ENCODE measurements around the gene SLC49A4. TPM values are rescaled to one million over a fixed set of nuclear protein-coding genes. Genes with fewer than 3 reads are reported as not detected.

SLC49A4 gene
- total RNA-seq, 6 donors from 2014 or later, result 13.9 to 22.8 (median 20.7) TPM

- WGBS, 2 donors, result 96 to 97% methylated on average over 3 of the region's 3 CpGs
- Histone ChIP-seq H3K9me3 (no peaks in the 10 kb centered on the region), H3K4me3 (no peak overlapping the region), H3K27me3 (no peaks in the 10 kb centered on the region), H3K27ac (peak overlapping the region in 2 of 4 donors; percentile 37 to 74), H3K4me1 (peaks cover 0 to 4% (median 0%) of the 10 kb centered on the region in 4 donors), H3K36me3 (peaks cover 0 to 10% (median 0%) of the 10 kb centered on the region in 4 donors)
- ATAC-seq (ENCODE audit: low FRiP score in 2 of 2) (no peak), DNase-seq (no peak)
- TF ChIP-seq EP300 (IDR thresholded peaks at IDR 0.05) (no peak), CTCF (IDR thresholded peaks at IDR 0.05) (no peak), POLR2A (IDR thresholded peaks at IDR 0.05) (no peak), POLR2AphosphoS5 (IDR thresholded peaks at IDR 0.05) (no peak)
These were observed 28.4 kb upstream of the SLC49A4 start for GRCh38 chr3:122766430-122766829.

GRCh38 chr3:122767540-122768372 lies 27.1 kb upstream of the SLC49A4 start:
- H3K27ac ChIP-seq, result peak overlapping the region; percentile 69 to 77 (median 73)
- peaks cover 0 to 4% (median 0%) of the 10 kb centered on the region in 4 donors for H3K4me1 ChIP-seq
- H3K36me3 ChIP-seq, result peaks cover 0 to 10% (median 0%) of the 10 kb centered on the region in 4 donors
- DNase-seq (no peak), ATAC-seq (ENCODE audit: low FRiP score in 2 of 2) (peak in 1 of 2 donors; percentile 75)
- WGBS, 2 donors, result 71 to 76% methylated on average over 3 of the region's 3 CpGs
- H3K27me3 ChIP-seq, result no peaks in the 10 kb centered on the region
- H3K9me3 ChIP-seq, result no peaks in the 10 kb centered on the region
- no peak overlapping the region for H3K4me3 ChIP-seq
- TF ChIP-seq CTCF (IDR thresholded peaks at IDR 0.05) (no peak), POLR2A (IDR thresholded peaks at IDR 0.05) (peak in 1 of 4 donors; percentile 24)

- no peak overlapping the region for H3K4me3 ChIP-seq
- TF ChIP-seq CTCF (IDR thresholded peaks at IDR 0.05), result no peak
- no peak for TF ChIP-seq POLR2AphosphoS5 (IDR thresholded peaks at IDR 0.05)
- 84 to 87% methylated on average over 5 of the region's 5 CpGs for WGBS, 2 donors
- H3K9me3 ChIP-seq, result no peaks in the 10 kb centered on the region
- H3K27ac ChIP-seq, result peak overlapping the region; percentile 28 to 74 (median 65)
- H3K4me1 ChIP-seq, result peaks cover 0 to 4% (median 0%) of the 10 kb centered on the region in 4 donors
- peaks cover 0 to 10% (median 0%) of the 10 kb centered on the region in 4 donors for H3K36me3 ChIP-seq
- DNase-seq (no peak), ATAC-seq (ENCODE audit: low FRiP score in 2 of 2) (no peak)
- H3K27me3 ChIP-seq, result no peaks in the 10 kb centered on the region
These were observed 24.2 kb upstream of the SLC49A4 start for GRCh38 chr3:122770521-122771202.

GRCh38 chr3:122772827-122773226 lies 22.0 kb upstream of the SLC49A4 start:
- no peak overlapping the region for H3K4me3 ChIP-seq
- H3K36me3 ChIP-seq, result peaks cover 0 to 13% (median 0%) of the 10 kb centered on the region in 4 donors
- TF ChIP-seq POLR2AphosphoS5 (IDR thresholded peaks at IDR 0.05) (no peak), CTCF (IDR thresholded peaks at IDR 0.05) (no peak), POLR2A (IDR thresholded peaks at IDR 0.05) (no peak), EP300 (IDR thresholded peaks at IDR 0.05) (no peak)
- no peak for ATAC-seq (ENCODE audit: low FRiP score in 2 of 2)
- WGBS, 2 donors, result 73 to 94% methylated on average over 1 of the region's 1 CpG
- H3K27me3 ChIP-seq, result no peaks in the 10 kb centered on the region
- H3K27ac ChIP-seq, result no peak overlapping the region
- H3K9me3 ChIP-seq, result no peaks in the 10 kb centered on the region
- no peak for DNase-seq
- H3K4me1 ChIP-seq, result peaks cover 0 to 4% (median 0%) of the 10 kb centered on the region in 4 donors

Measured in upper lobe of left lung (tissue), 6 donors.